ENCODE data around the gene ATP6V1C2.
"Not testable (repeated sequence)": the region's sequence is repeated elsewhere in the genome, so short reads cannot be mapped to it uniquely, and the experiment has no call there.

ATP6V1C2 gene

DNA sequence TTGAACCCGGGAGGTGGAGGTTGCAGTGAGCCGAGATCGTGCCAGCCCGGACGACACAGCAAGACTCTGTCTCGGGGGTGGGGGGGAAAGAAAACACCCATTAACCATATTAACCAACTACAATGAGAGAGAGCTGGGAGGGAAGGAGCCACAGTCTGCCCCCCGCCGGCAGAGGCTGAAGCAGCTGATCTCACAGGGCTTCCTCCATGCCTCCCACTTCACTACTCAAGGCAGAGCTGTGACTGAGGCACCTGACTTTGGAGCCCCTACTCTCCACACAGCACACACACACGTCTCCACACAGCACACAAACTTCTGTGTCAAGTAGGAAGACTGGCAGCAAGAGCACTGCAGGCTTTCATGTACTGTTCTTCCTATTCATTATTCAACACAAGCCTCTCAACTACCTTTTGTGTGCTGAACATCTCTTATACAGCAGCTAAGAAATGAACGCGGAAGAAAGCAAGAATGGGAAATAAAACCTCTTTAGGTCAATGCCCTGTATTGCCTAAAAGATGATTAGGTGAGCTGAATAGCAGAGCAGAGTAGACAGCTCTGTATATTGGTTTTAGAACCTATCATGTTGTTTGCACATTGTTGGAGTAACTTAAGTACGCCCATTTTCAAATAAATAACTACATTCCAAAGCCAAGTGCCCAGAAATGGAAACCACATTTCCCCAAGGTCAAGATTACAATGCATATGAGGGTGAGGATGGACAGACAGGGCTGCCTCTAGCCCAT lies 65.0 kb downstream of the ATP6V1C2 start:
- no peak for DNase-seq (ENCODE audit: low spot score)

DNA sequence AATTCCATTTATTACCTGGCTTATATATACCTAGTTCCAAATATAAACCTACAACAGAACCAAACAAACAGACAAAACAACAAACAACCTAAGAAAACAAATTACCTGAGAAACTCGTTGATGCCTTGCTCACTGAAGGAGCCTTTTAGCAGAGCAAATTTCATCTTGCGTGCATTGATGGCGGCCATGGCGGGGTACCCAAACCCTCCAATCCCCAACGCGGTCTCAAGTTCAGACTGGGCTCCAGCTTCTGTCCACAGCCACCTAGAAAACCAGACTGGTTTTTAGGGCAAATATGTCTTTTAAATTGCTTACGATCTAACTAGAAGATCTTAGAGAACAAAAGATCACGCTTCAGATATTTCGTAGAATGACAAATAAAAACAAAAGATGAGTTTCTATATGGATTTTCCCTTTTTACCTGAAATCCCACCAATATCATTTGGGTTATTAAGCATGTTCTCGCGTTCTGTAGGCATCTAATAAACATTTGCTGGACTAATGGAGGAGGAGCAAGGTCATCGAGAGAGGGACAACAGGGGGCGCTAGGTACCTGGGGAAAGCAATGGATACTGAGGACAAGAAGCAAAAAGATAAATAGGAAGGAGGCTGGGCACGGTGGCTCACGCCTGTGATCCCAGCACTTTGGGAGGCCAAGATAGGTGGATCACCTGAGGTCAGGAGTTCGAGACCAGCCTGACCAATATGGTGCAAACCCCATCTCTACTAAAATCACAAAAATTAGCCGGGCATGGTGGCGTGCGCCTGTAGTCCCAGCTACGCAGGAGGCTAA lies 65.9 kb downstream of the ATP6V1C2 start:
- no peak for DNase-seq (ENCODE audit: low spot score)

GRCh38 chr2:10788855-10789254 lies 67.4 kb downstream of the ATP6V1C2 start:
- DNase-seq (ENCODE audit: low spot score), result no peak

DNA sequence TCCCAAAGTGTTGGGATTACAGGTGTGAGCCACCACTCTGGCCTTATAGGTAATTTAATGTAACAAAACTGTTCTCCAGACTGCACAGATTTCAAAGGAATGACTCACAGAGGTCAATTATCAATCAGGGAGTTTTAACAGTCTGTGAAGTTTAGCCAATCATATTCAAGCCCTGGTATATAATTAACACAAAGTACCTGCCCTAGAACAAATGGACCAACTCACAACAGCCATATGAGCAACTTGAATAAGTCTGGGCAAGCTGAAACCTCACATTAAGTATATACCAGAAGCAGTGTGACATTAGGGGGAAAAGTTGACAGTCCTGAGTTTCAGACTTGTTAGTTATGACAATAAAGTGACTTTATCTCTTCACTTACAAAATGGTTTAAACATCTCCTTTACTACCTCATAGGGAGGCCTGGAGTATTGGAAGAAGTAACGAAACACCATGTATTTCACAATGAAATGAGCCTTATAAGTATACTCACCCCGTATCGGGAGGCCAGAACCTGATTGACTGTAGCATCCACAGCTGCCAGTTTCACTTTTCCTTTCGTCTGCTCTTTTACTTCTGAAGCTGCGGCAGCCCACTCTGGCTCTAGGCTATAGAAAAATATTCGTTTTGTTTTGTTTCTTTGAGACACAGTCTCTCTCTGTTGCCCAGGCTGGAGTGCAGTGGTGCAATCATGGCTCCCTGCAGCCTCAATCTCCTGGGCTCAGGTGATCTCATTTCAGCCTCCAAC lies 69.0 kb downstream of the ATP6V1C2 start:
- DNase-seq (ENCODE audit: low spot score), result no peak

DNA sequence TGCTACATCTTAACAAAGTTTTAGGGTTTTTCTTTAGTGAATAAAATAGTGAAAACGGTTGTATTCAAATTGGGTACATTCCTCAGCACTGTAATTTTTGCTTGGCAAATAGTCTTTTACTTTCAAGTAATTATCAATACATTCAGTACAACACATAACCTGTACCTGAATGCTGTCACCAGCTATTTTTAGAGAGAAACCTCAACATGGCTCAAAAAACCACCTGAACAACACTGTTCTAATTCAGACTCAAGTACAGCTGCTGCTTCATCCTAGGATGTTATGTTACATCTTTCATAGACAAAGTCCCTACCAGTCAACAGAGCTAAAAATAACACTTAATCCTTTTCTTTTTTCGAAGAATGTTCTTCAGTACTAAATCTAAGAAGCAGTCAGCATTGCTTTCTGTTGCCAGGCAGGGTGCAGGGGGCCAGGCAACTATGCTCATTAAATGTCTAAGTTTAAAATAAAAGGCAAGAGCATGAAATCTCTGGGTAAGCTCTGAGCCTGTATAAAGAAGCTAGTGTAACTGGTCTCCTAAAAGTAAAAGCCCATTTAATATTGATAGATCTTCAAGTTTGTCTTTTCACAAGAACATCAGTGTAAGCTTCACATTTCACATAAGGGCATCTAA lies 70.7 kb downstream of the ATP6V1C2 start:
- no peak for DNase-seq (ENCODE audit: low spot score)

DNA sequence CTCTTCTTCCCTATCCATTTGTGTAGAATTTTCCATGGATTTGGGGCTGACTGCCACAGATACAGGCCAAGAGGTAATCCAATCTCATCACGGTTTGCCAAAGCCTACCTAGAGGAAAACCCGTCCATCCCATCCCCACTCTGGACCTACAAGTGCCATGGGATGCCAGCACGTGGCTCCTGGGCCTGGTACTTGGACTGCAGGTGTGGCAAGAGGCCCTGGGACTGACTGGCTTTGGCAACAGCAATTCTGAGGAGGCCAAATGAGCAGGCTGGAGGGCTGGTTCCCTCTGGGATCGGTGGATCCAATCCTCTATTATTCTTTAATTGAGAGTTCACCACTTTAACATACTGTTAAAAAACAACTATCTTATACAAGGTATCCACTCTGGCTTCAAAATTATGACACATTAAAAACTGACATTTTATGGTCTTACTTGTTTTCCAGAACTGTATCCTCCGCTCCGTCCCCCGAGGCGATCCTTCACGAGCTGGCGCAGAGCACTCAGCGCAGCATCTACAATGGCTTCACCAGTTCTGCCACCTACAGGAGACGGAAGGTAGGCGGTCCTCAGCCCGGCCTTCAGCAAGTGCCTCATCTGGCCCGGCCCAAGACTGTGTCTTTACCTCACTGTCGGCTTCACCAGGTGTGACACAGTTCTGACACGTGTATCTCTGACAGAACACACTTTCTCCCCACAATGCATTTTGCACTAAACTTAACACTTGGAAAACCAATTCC lies 71.4 kb downstream of the ATP6V1C2 start:
- DNase-seq (ENCODE audit: low spot score), result no peak

DNA sequence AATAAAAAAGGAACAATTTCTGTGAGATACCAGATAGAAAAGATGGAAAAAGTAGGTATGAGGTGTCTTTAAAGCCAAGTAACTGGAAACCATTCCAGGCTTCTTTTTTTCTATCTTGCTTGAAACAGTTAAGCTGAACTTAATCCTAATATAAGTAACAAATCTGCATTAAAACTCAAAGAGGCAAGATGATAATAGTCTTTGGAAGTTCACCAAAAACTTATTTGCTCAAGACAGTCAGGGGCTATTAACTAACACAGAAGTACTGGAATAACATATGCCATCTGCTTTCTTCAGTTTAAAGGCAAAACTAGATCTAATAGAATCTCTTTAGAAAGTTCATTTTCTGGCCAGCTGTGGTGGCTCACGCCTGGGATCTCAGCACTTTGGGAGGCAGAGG lies 72.4 kb downstream of the ATP6V1C2 start:
- DNase-seq (ENCODE audit: low spot score), result no peak

DNA sequence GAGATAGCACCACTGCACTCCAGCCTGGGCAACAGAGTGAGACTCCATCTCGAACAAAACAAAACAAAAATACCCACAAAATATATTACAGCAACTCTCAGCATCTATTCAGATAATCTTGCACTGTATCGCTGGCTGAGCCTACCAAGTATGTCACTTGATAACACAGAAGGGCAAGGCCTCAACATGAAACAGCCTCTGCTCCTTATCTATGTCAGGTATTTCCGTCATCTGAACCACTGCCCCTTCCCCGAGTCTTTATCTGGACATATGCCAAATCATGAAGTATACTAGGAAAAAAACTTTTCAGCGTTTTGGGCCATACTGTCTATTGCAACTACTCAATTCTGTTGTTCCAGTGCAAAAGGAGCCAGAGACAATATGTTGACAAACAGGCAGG lies 73.4 kb downstream of the ATP6V1C2 start:
- no peak for DNase-seq (ENCODE audit: low spot score)

DNA sequence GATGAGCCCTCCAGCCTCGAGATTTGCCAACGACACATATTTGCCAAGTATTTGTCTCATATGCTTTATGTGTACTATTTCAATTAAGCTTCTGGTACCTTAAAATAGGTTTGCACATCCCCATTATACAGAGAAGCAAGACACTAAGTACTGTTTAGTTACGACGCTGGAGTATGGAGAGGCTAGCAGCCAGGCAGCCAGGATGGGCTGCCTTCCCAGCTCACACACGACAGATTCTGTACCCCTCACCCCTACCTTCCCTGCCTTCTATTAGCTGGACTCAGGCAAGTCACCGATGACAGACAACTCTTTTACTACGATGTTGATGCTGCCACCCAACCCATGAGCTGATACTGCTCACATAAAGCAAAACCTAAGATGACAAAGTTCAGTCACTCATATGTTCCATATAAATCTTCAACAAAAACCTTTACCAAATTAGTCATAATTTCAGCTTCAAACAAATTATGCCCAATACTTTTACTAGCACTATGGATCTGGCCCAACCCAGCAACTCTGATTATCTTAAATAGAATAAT lies 74.1 kb downstream of the ATP6V1C2 start:
- no peak for DNase-seq (ENCODE audit: low spot score)

GRCh38 chr2:10796703-10797102 lies 75.3 kb downstream of the ATP6V1C2 start:
- DNase-seq (ENCODE audit: low spot score), result no peak

DNA sequence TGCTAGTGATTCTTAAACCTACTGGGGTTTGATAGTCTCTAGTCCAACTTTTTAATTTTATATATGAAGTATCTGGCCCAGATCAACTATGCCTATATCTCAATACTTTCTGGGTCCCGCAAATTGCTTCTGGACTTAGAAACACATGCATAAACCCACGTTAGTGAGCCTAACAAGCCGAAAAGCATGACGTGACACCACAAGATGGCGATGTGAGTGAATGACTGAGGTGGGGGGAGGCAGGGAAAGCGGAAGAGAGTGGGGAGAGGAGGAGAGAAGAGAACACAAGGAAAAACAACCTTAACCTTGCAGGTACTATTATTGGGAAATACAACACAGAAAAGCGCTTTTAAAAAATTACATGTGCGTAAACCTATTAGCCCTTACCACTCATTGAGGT lies 77.4 kb downstream of the ATP6V1C2 start:
- DNase-seq (ENCODE audit: low spot score), result no peak

DNA sequence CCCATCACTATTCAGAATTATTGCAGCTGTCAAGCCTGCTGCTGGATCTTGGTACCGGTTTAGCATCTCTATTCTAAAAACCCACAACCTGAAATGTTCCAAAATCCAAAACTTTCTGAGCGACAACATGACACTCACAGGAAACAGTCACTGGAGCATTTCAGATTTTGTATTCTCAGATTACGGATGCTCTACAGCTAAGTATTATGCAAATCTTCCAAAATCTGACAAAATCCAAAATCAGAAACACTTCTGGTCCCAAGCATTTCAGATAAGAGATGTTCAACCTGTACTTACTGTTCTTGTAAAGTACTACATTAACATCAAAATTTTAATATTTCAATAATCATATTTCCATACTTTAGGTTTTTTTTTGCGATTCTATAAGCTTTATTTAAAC lies 78.7 kb downstream of the ATP6V1C2 start:
- no peak for DNase-seq (ENCODE audit: low spot score)

DNA sequence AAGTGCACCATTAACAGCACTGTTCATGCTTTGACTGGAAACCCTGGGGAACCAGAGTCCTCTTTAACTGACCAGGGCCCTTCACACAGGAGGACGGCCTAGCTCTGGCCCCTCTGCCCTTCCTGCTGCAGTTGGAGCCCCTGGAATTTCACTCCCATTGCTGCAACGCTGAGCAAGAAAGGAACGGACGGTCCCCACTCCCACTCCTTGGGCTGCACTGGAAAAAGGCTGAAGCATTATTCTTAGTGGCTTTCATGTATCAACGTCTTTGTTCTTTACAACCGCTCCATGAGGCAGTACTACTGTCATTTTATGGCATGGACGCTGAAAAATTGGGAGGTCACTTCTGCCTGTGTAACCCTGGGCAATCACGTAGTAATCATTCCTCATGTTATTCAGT lies 81.2 kb downstream of the ATP6V1C2 start:
- no peak for DNase-seq (ENCODE audit: low spot score)

DNA sequence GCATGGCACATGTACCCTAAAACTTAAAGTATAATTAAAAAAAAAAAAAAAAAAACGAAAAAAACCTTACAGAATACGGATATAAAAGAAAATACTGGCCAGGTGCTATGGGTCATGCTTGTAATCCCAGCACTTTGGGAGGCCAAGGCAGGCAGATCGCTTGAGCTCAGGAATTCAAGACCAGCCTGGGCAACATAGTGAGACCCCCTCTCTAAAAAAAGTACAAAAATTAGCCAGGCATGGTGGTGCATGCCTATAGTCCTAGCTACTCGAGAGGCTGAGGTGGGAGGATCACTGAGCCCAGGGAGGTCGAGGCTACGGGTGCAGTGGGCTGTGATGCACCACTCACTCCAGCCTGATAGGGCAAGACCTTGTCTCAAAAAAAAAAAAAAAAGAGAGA lies 84.6 kb downstream of the ATP6V1C2 start:
- not testable (repeated sequence) for DNase-seq (ENCODE audit: low spot score)

- no peak for DNase-seq (ENCODE audit: low spot score)
These were observed 85.1 kb downstream of the ATP6V1C2 start for GRCh38 chr2:10806543-10806942.

GRCh38 chr2:10810202-10811161 lies 89.1 kb downstream of the ATP6V1C2 start:
- no peak for DNase-seq (ENCODE audit: low spot score)

DNA sequence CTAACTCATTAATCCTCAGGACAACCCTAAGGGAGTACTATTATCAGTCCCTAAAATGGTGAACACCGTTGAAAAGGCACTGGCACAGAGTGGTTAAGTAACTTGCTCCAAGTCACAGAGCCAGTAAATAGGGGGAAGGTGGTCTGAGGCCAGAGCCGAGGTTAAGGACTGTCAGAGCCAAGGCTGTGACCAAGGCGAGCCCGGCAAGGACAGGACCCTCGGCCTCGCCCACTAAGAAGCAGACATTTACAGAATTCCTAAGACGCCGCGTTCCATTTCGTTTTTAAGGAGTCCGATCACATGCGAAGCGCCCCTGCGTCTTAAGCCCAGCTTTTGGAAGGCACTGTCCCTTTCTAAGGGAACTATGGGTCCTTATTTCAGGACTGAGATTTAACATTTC lies 90.1 kb downstream of the ATP6V1C2 start:
- DNase-seq (ENCODE audit: low spot score), result no peak

GRCh38 chr2:10812362-10813162 lies 91.1 kb downstream of the ATP6V1C2 start, which contains the start of gene PDIA6:
PDIA6 (minus strand) TSS chr2:10812785; CDS start chr2:10812696, 89 bp downstream.
- peak; percentile 93 for DNase-seq (ENCODE audit: low spot score)
